DMS114 treated with DMSO at 0.1 percent for 48 hours (cell line): ENCODE measurements around the gene ADAMTS2.

Experiments
- DNase-seq: peaks from one replicate; lab custom pipeline; 2025; ENCODE audit not compliant: unreplicated experiment; lab: John Stamatoyannopoulos, UW

The ADAMTS2 gene

GRCh38 chr5:179166171-179166885 is 178.9 kb downstream of the ADAMTS2 start:
- no peak for DNase-seq

DNA sequence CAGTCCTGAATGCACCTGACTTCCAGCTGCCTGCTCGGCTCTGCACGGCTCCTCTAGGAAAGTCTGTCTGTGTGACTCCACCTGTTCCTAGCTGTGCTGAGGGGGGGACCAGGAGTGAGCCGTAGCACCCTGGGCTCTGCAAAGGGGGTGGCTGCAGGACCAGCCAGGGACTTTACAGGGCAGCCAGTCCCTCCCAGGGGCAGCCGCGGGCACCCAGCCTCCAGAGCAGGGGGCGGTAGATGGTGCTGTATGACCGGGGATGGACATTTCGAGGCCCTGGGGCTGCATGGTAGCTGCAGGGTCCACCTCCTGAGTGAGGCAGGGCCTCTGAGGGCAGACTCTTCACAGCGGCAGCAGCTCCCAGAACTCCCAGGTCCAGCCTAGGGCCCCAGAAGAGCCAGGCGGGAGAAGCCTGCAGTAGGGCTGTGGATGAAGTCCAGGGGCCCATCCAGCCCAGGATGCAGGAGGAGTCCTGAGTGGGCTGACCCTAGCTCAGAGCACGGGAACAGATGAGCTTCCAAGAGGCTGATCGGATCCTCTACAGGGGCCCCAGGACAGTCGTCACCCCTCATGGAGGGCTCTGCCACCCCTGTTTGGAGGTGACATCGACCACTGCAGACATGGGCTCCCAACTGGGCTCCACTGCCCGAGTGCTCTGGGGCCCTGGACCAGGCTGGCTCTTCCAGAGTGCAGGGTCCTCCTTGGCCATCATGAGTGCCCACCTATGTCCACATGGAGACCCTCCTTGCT is 179.7 kb downstream of the ADAMTS2 start:
- DNase-seq = no peak

DNA sequence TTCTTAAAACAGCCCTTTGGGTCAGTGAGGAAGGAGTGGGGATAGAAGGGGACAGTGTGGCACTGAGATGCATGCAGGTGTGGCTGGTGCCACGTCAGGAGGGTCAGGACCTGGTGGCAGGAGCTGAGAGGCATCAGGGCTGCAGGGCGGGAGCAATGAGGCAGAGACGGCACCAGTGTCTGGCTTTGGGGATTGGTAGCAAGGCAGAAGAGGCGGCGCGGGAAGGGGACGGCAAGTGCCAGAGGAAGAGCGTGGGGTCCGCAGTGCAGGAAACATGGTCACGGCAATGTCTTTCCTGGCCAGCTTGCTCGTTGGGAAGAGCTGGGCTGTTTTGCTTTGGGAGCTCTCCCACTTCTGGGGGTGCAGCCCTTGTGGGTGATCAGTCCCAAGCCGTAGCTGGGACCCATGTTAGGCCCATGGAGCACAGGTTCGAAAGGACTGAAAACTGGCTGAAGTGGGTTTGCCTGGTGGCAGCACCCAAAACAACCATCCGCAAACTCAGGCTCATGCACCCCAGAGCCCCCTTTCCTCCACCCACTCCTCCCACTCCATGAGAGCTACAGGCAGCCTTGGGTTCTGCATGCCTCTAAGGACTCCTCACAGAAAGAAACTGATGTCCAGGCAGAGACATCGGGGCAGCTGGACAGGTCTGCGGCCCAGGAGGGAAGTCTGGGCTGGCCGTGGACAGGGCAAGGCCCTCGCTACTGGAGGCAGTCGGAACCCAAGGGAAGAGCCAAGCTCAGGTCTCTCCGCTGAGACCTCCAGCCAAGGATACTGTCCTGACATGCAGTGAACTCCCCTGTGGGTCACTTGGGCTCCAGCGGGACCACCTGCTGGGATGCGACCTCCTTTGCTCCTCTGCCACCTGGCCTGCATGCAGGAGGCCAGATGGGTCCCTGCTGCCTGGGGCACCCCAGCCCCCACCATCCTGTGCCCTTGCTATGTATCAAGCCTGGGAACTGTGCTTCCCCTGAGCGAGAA is 180.6 kb downstream of the ADAMTS2 start:
- no peak for DNase-seq

GRCh38 chr5:179163236-179164155 is 181.8 kb downstream of the ADAMTS2 start:
- DNase-seq = no peak

GRCh38 chr5:179162351-179163235 is 182.7 kb downstream of the ADAMTS2 start:
- DNase-seq = no peak

- DNase-seq = no peak
Measured at GRCh38 chr5:179161901-179162300, 183.4 kb downstream of the ADAMTS2 start.

- DNase-seq = no peak
Measured at GRCh38 chr5:179160584-179160983, 184.7 kb downstream of the ADAMTS2 start.

- DNase-seq = no peak
Measured at GRCh38 chr5:179158556-179158955, 186.7 kb downstream of the ADAMTS2 start.

- DNase-seq = no peak
Measured at GRCh38 chr5:179154991-179155955, 190.0 kb downstream of the ADAMTS2 start.

DNA sequence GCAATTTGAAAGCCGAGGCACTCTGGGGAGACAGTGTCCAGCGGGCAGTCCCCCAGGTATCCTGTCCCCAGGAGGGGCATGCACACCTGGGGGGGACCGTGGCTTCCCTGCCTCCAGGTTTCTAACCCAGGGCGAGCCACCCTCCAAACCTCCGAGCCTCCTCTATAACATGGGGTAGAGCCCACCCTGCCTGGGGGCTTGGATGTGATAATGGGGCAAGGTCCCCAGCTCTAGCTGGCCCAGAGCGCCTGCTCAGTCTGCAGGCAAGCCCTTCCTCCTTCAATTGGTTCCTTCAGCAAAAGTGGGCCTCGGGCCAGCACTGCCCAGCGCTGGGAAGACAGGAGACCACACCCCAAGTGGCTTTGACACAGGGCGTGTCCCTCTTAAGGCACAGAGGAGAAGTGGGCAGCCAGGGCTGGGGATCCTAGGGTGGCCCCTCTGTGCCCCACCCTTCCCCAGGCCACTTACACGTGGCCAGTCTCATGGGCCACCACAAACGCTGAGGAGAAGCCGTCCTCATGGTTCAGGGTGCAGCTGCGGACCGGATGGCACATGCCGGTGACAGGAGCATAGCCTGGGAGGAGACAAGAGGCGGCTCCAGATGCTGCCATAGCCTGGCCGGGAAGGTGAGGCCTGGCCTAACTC is 190.8 kb downstream of the ADAMTS2 start:
- DNase-seq = no peak

GRCh38 chr5:179153921-179154345 is 191.3 kb downstream of the ADAMTS2 start:
- DNase-seq = no peak

GRCh38 chr5:179153341-179153901 is 191.8 kb downstream of the ADAMTS2 start:
- DNase-seq = no peak

- no peak for DNase-seq
Measured at GRCh38 chr5:179152941-179153340, 192.3 kb downstream of the ADAMTS2 start.

GRCh38 chr5:179152144-179152895 is 192.9 kb downstream of the ADAMTS2 start:
- DNase-seq = no peak

GRCh38 chr5:179151286-179152118 is 193.8 kb downstream of the ADAMTS2 start:
- no peak for DNase-seq

DNA sequence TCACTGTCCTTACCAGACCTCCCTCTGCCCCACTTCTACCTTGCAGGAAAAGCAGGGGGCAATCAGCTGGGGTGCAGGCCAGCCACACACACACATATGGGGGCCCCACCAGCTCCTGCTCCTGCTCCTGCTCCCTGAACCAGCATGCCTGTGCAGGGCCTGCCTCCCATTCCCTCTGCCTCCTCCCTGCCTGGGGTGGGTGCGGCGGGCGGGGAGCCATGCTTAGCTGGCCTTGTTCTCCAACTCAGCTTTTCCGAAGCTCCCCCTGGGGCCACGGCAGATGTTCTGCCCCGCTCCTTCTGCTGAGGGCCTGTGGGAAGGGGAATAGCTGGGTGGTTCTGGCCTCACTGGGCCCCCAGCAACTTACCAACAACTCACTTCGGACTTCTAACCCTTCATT is 195.2 kb downstream of the ADAMTS2 start:
- no peak for DNase-seq
